ENCODE measurements around the gene CDK14. TPM values are rescaled to one million over a fixed set of nuclear protein-coding genes. Genes with fewer than 3 reads are reported as not detected.
A peak's percentile ranks its signal among the peaks of the same experiment; 100 is the strongest.

The CDK14 gene
- total and polyA plus RNA-seq, 2 of the 8 experiments (the other 6 are each of a cell fraction or from before 2014, with no cell fraction given) = 5.5 to 47.3 TPM

- Histone ChIP-seq H3K36me3 (ENCODE audit: control insufficient read depth in 2 of 4, insufficient read depth in 4 of 4, low read length in 3 of 4) (no peaks in the 10 kb centered on the region), H3K27ac (ENCODE audit: low read depth, low read length) (no peak overlapping the region), H3K23ac (ENCODE audit: insufficient read length) (no peak overlapping the region), H4K8ac (ENCODE audit: extremely low read depth, insufficient read depth, low read length) (no peak overlapping the region), H3K4me2 (ENCODE audit: insufficient read depth in 1 of 2, low read depth in 2 of 2, low read length in 2 of 2) (peak overlapping the region; percentile 2 to 32; a peak in 2 of 4 replicates), H2BK12ac (ENCODE audit: low read depth, low read length) (peak overlapping the region; percentile 89), H3K23me2 (ENCODE audit: low read depth, low read length) (no peaks in the 10 kb centered on the region), H3K27me3 (replicated peaks in 1 of 4; ENCODE audit: control insufficient read depth in 3 of 4, extremely low read depth in 1 of 4, insufficient read depth in 3 of 4, low read length in 3 of 4) (no peaks in the 10 kb centered on the region), H2BK15ac (ENCODE audit: low read length) (0 out of 2 replicates have a peak overlapping the region, but pooled peaks have one; percentile 8), H3K56ac (replicated peaks; ENCODE audit: insufficient read length, low read depth, low read length) (no peak overlapping the region), H3K79me2 (ENCODE audit: control insufficient read depth in 1 of 2, insufficient read depth in 2 of 2, low read length in 2 of 2) (no peaks in the 10 kb centered on the region), H2BK20ac (ENCODE audit: low read length) (peak overlapping the region; percentile 80; the same call in 1 of the 2 replicates), H2BK5ac (ENCODE audit: low read depth, low read length) (peak overlapping the region; percentile 76; the same call in 1 of the 2 replicates), H2AK5ac (ENCODE audit: low read depth, low read length) (peak overlapping the region; percentile 44; the same call in 1 of the 2 replicates), H3K18ac (ENCODE audit: extremely low read depth, low read length) (peak overlapping the region; percentile 78; the same call in 1 of the 2 replicates), H3K9ac (replicated peaks in 1 of 4; ENCODE audit: extremely low read depth in 1 of 4, low read depth in 3 of 4, low read length in 3 of 4) (no peak overlapping the region), H3K4me3 (ENCODE audit: extremely low read depth in 1 of 4, insufficient read depth in 2 of 4, low read depth in 3 of 4, low read length in 4 of 4) (no peak overlapping the region), H3K14ac (ENCODE audit: insufficient read length) (no peak overlapping the region), H4K5ac (ENCODE audit: insufficient read length, low read depth, low read length) (no peak overlapping the region), H3K4me1 (replicated peaks in 1 of 4; ENCODE audit: control insufficient read depth in 3 of 4, insufficient read depth in 4 of 4, low read length in 3 of 4) (peaks cover 8 to 18% (median 14%) of the 10 kb centered on the region in 4 experiments; a peak in 5 of 7 replicates), H4K91ac (replicated peaks; ENCODE audit: insufficient read length, low read length) (peak overlapping the region; percentile 35), H2BK120ac (replicated peaks; ENCODE audit: low read depth, low read length) (no peak overlapping the region), H2AFZ (ENCODE audit: low read length) (no peak overlapping the region), H3K79me1 (ENCODE audit: low read depth, low read length) (peaks cover 2% of the 10 kb centered on the region; the same call in 1 of the 2 replicates), H4K20me1 (replicated peaks in 1 of 2; ENCODE audit: control insufficient read depth in 1 of 2, insufficient read depth in 2 of 2, low read length in 2 of 2) (no peaks in the 10 kb centered on the region), H3K9me3 (ENCODE audit: insufficient read depth in 2 of 2, low read depth in 1 of 2, low read length in 1 of 2) (peaks cover 0 to 2% of the 10 kb centered on the region in 2 experiments; a peak in 1 of 4 replicates), H3K4ac (replicated peaks; ENCODE audit: insufficient read length, low read depth, low read length) (no peak overlapping the region)
- POLR2A ChIA-PET (ENCODE audit: partially characterized antibody) = no interaction called here
- TF ChIP-seq SP1 (IDR thresholded peaks at IDR 0.05; ENCODE audit: low read depth, low read length) (no peak), ZNF274 (IDR thresholded peaks at IDR 0.05; ENCODE audit: borderline replicate concordance, extremely low read depth, low read length) (no peak), CEBPB (IDR thresholded peaks at IDR 0.05; ENCODE audit: low read depth, low read length) (no peak)
- DNase-seq (ENCODE audit: low read depth in 1 of 2, low spot score in 2 of 2) (peak in 1 of 2 experiments; percentile 49), FAIRE-seq (no peak)
- CTCF ChIA-PET (ENCODE audit: partially characterized antibody) = interaction anchor here (1.6 to 7.4 kb wide), 2 partner anchors 322 to 402 kb away, joined by 5 to 66 read pairs; no protein-coding TSS in a partner anchor
- WGBS, 2 experiments (ENCODE audit: extremely low coverage in 1 of 2, insufficient coverage in 1 of 2, insufficient read length in 1 of 2, insufficient replicate concordance in 2 of 2, low coverage in 1 of 2, low lambda C conversion rate in 2 of 2, missing lambda C conversion rate in 1 of 2) = 79% methylated on average over 5 of the region's 5 CpGs; no CpG with 5 or more reads in 1 of the 2 experiments
These were observed 434.7 kb downstream of the CDK14 start for GRCh38 chr7:91030680-91031380.
